MCF 10A (cell line): ENCODE results near the gene SGCD. TPM values are rescaled to one million over a fixed set of nuclear protein-coding genes. Genes with fewer than 3 reads are reported as not detected.

Experiments
- BruUV-seq: library from RNA; stranded (reverse); fragments of 400-500 nt; replicated peaks from 2 replicates; lab custom pipeline; 2021; lab: Mats Ljungman, UMichigan
- CTCF ChIA-PET: fragments of 300-600 bp; sonication (Branson Sonifier 250); formaldehyde crosslinking; extraction: SDS; loops from one replicate; lab custom pipeline; 2021; ENCODE audit warnings: antibody characterized with exemption, inconsistent platforms; lab: Yijun Ruan, JAX
- POLR2A ChIA-PET: fragments of 300-600, 350-650 bp; sonication (Branson Sonifier 250); formaldehyde crosslinking; extraction: SDS; loops from one replicate; lab custom pipeline; 2020; ENCODE audit warnings: antibody characterized with exemption, inconsistent platforms; lab: Yijun Ruan, JAX
- DNase-seq: peaks from one replicate; pipeline ENCODE4 v3.0.0-alpha.2; 2018; ENCODE audit not compliant: unreplicated experiment
- H3K27ac Mint-ChIP-seq: one replicate; pipeline ENCODE4 v1.8.0; 2022; ENCODE audit warnings: mild to moderate bottlenecking, low read depth, mixed read lengths; ENCODE audit not compliant: unreplicated experiment
- H3K27me3 Mint-ChIP-seq: one replicate; pipeline ENCODE4 v1.8.0; 2022; ENCODE audit warnings: mixed read lengths; ENCODE audit not compliant: insufficient read depth, unreplicated experiment
- H3K36me3 Mint-ChIP-seq: one replicate; pipeline ENCODE4 v1.8.0; 2022; ENCODE audit warnings: mild to moderate bottlenecking, moderate library complexity, mixed read lengths; ENCODE audit not compliant: insufficient read depth, unreplicated experiment
- H3K4me1 Mint-ChIP-seq: one replicate; pipeline ENCODE4 v1.8.0; 2022; ENCODE audit warnings: mixed read lengths; ENCODE audit not compliant: insufficient read depth, unreplicated experiment
- H3K4me3 Mint-ChIP-seq: one replicate; pipeline ENCODE4 v1.8.0; 2022; ENCODE audit warnings: mild to moderate bottlenecking, moderate library complexity, mixed read lengths; ENCODE audit not compliant: unreplicated experiment
- H3K9me3 Mint-ChIP-seq: one replicate; pipeline ENCODE4 v1.8.0; 2022; ENCODE audit warnings: mixed read lengths; ENCODE audit not compliant: unreplicated experiment
- CTCF ChIP-seq: fragments of 200-600 bp; IDR thresholded peaks from one replicate; pipeline ENCODE4 v1.8.0; 2022; ENCODE audit warnings: antibody characterized with exemption, mild to moderate bottlenecking; ENCODE audit not compliant: unreplicated experiment
- intact Hi-C: fragments of 100-400 bp; cut with micrococcal nuclease; formaldehyde crosslinking; loops from 2 replicates; pipeline ENCODE4 v1.14.1; 2022
- total RNA-seq: library from RNA; stranded (reverse); gene quantifications from 2 replicates; pipeline ENCODE4 v1.2.3, GENCODE V29; 2022

The SGCD gene
- total RNA-seq, 1 experiment from 2014 or later, result 0.14 TPM

GRCh38 chr5:156584871-156585270 is 257.9 kb downstream of the SGCD start:
- no peak overlapping the region for H3K27ac Mint-ChIP-seq
- no peaks in the 10 kb centered on the region for H3K27me3 Mint-ChIP-seq
- no peak for DNase-seq
- H3K36me3 Mint-ChIP-seq, result no peaks in the 10 kb centered on the region
- peaks cover 6% of the 10 kb centered on the region for H3K4me1 Mint-ChIP-seq
- CTCF ChIA-PET, result interaction anchor here (0.6 kb wide), 1 partner anchor 50 kb away, joined by 3 read pairs; no protein-coding TSS in a partner anchor
- H3K9me3 Mint-ChIP-seq, result peaks cover 9% of the 10 kb centered on the region
- no TSS peak for BruUV-seq
- intact Hi-C loops, result no loop called here
- H3K4me3 Mint-ChIP-seq, result no peak overlapping the region
- TF ChIP-seq CTCF, result no peak
- POLR2A ChIA-PET, result no interaction called here

GRCh38 chr5:156585999-156586398 is 259.0 kb downstream of the SGCD start:
- no peak for TF ChIP-seq CTCF
- intact Hi-C loops, result no loop called here

GRCh38 chr5:156587012-156587411 is 260.0 kb downstream of the SGCD start:
- DNase-seq, result no peak
- ChIA-PET CTCF (interaction anchor here (0.5 to 1.1 kb wide), 3 partner anchors 12 to 286 kb away, joined by 3 to 4 read pairs (median 3); no protein-coding TSS in a partner anchor), POLR2A (no interaction called here)
- no peak overlapping the region for H3K27ac Mint-ChIP-seq
- no peaks in the 10 kb centered on the region for H3K36me3 Mint-ChIP-seq
- H3K27me3 Mint-ChIP-seq, result no peaks in the 10 kb centered on the region
- intact Hi-C loops, result no loop called here
- no peak overlapping the region for H3K4me3 Mint-ChIP-seq
- no peaks in the 10 kb centered on the region for H3K9me3 Mint-ChIP-seq
- H3K4me1 Mint-ChIP-seq, result peaks cover 6% of the 10 kb centered on the region
- TF ChIP-seq CTCF, result no peak
- BruUV-seq, result no TSS peak

More at GRCh38 chr5:156585999-156586398, 259.0 kb downstream of the SGCD start:
- no peak overlapping the region for H3K4me3 Mint-ChIP-seq
- no peaks in the 10 kb centered on the region for H3K27me3 Mint-ChIP-seq
- H3K36me3 Mint-ChIP-seq, result no peaks in the 10 kb centered on the region
- no peaks in the 10 kb centered on the region for H3K9me3 Mint-ChIP-seq
- no peak for DNase-seq
- CTCF ChIA-PET, result interaction anchor here (1.1 kb wide), 1 partner anchor 110 kb away, joined by 3 read pairs; no protein-coding TSS in a partner anchor
- POLR2A ChIA-PET, result no interaction called here
- H3K27ac Mint-ChIP-seq, result no peak overlapping the region
- H3K4me1 Mint-ChIP-seq, result peaks cover 6% of the 10 kb centered on the region
- BruUV-seq, result no TSS peak

- intact Hi-C loops, result no loop called here
- POLR2A ChIA-PET, result no interaction called here
- no TSS peak for BruUV-seq
- CTCF ChIA-PET, result no interaction called here
- H3K9me3 Mint-ChIP-seq, result no peaks in the 10 kb centered on the region
- DNase-seq, result no peak
- H3K27me3 Mint-ChIP-seq, result no peaks in the 10 kb centered on the region
- peaks cover 6% of the 10 kb centered on the region for H3K4me1 Mint-ChIP-seq
- TF ChIP-seq CTCF, result no peak
- H3K4me3 Mint-ChIP-seq, result no peak overlapping the region
- H3K36me3 Mint-ChIP-seq, result no peaks in the 10 kb centered on the region
- H3K27ac Mint-ChIP-seq, result no peak overlapping the region
Measured at GRCh38 chr5:156588306-156588705, 261.3 kb downstream of the SGCD start.
